Esophagus squamous epithelium (tissue), 5 donors: ENCODE measurements around the gene RPRD1A. TPM values are rescaled to one million over a fixed set of nuclear protein-coding genes. Genes with fewer than 3 reads are reported as not detected.
"Not testable (repeated sequence)": the region's sequence is repeated elsewhere in the genome, so short reads cannot be mapped to it uniquely, and the experiment has no call there.

Source experiments
- DNase-seq: peaks from one replicate; lab custom pipeline; 2025; lab: John Stamatoyannopoulos, UW
- H3K27ac ChIP-seq, 4 donors: fragments of 200-600 bp; sonication (generic); one replicate each; pipeline ENCODE4 v1.5.1; 2016 to 2019; ENCODE audit warnings: mild to moderate bottlenecking in 1 of 4
- H3K27me3 ChIP-seq, 4 donors: fragments of 200-600 bp; sonication (generic); 1 replicate in 3 of 4; 2 replicates in 1 of 4; pipeline versions ENCODE4 v1.5.1 to v1.6.0; 2017 to 2021; ENCODE audit warnings: antibody characterized with exemption in 1 of 4
- H3K36me3 ChIP-seq, 3 donors: fragments of 200-600 bp; sonication (generic); one replicate each; pipeline ENCODE4 v1.5.1; 2016 to 2019
- H3K4me1 ChIP-seq, 3 donors: fragments of 200-600 bp; sonication (generic); one replicate each; pipeline ENCODE4 v1.5.1; 2017 to 2019
- H3K4me3 ChIP-seq, 4 donors: fragments of 200-600 bp; sonication (generic); 1 replicate in 3 of 4; 2 replicates in 1 of 4; pipeline ENCODE4 v1.5.1; 2016 to 2019; ENCODE audit warnings: mild to moderate bottlenecking in 2 of 4, moderate library complexity in 1 of 4
- H3K9me3 ChIP-seq, 3 donors: fragments of 200-600 bp; sonication (generic); one replicate each; pipeline ENCODE4 v1.5.1; 2016 to 2019
- POLR2A ChIP-seq, 4 donors: fragments of 450-650 bp; IDR thresholded peaks; one replicate each; pipeline ENCODE4 v1.6.1; 2017; ENCODE audit warnings: antibody characterized with exemption in 4 of 4, mild to moderate bottlenecking in 4 of 4, moderate library complexity in 3 of 4
- WGBS, 2 donors: methylation state at CpG; one replicate each; pipeline ENCODE4 v1.1.5; 2018; 5-methylcytosine and 5-hydroxymethylcytosine counted together
- intact Hi-C: fragments of 100-400 bp; cut with DNase I; formaldehyde crosslinking; loops from one replicate; pipeline ENCODE4 v1.15.0; 2022
- total RNA-seq, 4 donors: library from RNA; depleted of rRNA; stranded (reverse); fragments of >200 nt; gene quantifications; one replicate each; pipeline ENCODE4 v1.1.0, GENCODE V29; 2016
- TF ChIP-seq, protein P1 (sequence below), 6 experiments: fragments of 450-650 bp in 4 of 6; fragments of 200-600 bp in 2 of 6; sonication (generic) in 2 of 6; IDR thresholded peaks; one replicate each; pipeline ENCODE4 v1.5.1; 2016 to 2019; ENCODE audit warnings: antibody characterized with exemption in 6 of 6, mild to moderate bottlenecking in 4 of 6, moderate library complexity in 4 of 6
- donor health status: DM: yes; HTN: yes; CAD: no.

Gene RPRD1A
- total RNA-seq, result 10 to 100 TPM; 30.3 to 54.1 (median 51.1) TPM

GRCh38 chr18:36067055-36067957 lies at the start of gene RPRD1A:
Gene RPRD1A, minus strand, starts transcription at chr18:36067559. Its CDS starts 155 bp downstream, at chr18:36067404.
- TF ChIP-seq, protein P1, sequence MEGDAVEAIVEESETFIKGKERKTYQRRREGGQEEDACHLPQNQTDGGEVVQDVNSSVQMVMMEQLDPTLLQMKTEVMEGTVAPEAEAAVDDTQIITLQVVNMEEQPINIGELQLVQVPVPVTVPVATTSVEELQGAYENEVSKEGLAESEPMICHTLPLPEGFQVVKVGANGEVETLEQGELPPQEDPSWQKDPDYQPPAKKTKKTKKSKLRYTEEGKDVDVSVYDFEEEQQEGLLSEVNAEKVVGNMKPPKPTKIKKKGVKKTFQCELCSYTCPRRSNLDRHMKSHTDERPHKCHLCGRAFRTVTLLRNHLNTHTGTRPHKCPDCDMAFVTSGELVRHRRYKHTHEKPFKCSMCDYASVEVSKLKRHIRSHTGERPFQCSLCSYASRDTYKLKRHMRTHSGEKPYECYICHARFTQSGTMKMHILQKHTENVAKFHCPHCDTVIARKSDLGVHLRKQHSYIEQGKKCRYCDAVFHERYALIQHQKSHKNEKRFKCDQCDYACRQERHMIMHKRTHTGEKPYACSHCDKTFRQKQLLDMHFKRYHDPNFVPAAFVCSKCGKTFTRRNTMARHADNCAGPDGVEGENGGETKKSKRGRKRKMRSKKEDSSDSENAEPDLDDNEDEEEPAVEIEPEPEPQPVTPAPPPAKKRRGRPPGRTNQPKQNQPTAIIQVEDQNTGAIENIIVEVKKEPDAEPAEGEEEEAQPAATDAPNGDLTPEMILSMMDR (IDR thresholded peaks at IDR 0.05), result peak in 1 of 6 experiments; percentile 24
- TF ChIP-seq POLR2A (IDR thresholded peaks at IDR 0.05), result peak in 2 of 4 donors; percentile 43 to 66
- peak; percentile 83 for DNase-seq
- 1 to 4% methylated on average over 6 to 39 of the region's 66 CpGs for WGBS, 2 donors
- no peaks in the 10 kb centered on the region for H3K9me3 ChIP-seq
- intact Hi-C loops, result no loop called here
- H3K27ac ChIP-seq, result peak within 1 kb of the TSS; percentile 86 to 96 (median 94)
- peaks cover 0 to 5% (median 0%) of the 10 kb centered on the region in 3 donors for H3K36me3 ChIP-seq
- H3K27me3 ChIP-seq, result peaks cover 0 to 5% (median 0%) of the 10 kb centered on the region in 4 donors
- H3K4me1 ChIP-seq, result peaks cover 7 to 24% (median 9%) of the 10 kb centered on the region in 3 donors
- H3K4me3 ChIP-seq, result peak within 1 kb of the TSS; percentile 60 to 97 (median 86)

DNA sequence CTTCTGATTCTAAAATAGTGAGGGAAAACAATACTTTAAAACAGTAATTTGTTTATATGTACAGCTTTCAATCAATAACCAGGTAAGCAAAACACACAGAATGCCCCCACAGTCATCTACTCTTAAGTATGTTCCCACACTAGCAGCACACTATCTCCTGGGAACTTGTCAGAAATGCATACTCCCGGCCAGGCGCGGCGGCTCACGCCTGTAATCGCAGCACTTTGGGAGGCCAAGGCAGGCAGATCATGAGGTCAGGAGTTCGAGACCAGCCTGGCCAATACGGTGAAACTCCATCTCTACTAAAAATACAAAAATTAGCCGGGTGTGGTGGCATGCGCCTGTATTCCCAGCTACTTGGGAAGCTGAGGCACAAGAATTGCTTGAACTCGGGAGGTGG lies 49.4 kb upstream of the RPRD1A start:
- intact Hi-C loops, H3K4me1 ChIP-seq, H3K27ac ChIP-seq, H3K4me3 ChIP-seq, H3K9me3 ChIP-seq, DNase-seq, H3K27me3 ChIP-seq: not testable (repeated sequence)
- 94 to 100% methylated on average over 2 to 11 of the region's 11 CpGs for WGBS, 2 donors
- H3K36me3 ChIP-seq, result peaks cover 0 to 82% (median 12%) of the 10 kb centered on the region in 3 donors

DNA sequence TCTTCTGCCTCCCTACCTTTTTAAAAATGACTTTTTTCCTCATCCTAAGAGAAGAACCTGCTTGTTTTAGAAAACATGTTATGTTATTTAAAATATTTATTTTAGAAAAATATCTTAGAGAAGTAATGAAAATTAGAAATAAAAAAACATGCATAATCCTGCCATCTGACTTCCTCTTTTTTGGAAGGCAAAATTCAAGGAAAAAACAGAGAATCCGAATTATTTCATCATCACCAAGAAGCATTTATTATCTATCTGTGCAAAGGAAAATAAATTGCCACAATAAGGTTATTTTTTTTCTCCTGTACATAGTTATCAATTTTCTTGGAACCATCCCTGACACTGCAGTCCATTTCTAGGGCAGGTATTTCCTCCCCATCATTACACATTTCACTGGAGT lies 47.4 kb upstream of the RPRD1A start:
- Histone ChIP-seq H3K36me3 (peaks cover 0 to 81% (median 18%) of the 10 kb centered on the region in 3 donors), H3K27ac (no peak overlapping the region), H3K9me3 (no peaks in the 10 kb centered on the region), H3K27me3 (no peaks in the 10 kb centered on the region), H3K4me1 (no peaks in the 10 kb centered on the region), H3K4me3 (no peak overlapping the region)
- DNase-seq, result no peak
- WGBS, 2 donors, result 81 to 83% methylated on average over 1 of the region's 1 CpG
- TF ChIP-seq, protein P1 (IDR thresholded peaks at IDR 0.05), result no peak
- no peak for TF ChIP-seq POLR2A (IDR thresholded peaks at IDR 0.05)
- intact Hi-C loops, result no loop called here

GRCh38 chr18:36114251-36114650 lies 46.9 kb upstream of the RPRD1A start:
- DNase-seq, result no peak
- no peaks in the 10 kb centered on the region for H3K27me3 ChIP-seq
- no peak overlapping the region for H3K4me3 ChIP-seq
- intact Hi-C loops, result no loop called here
- H3K9me3 ChIP-seq, result no peaks in the 10 kb centered on the region
- peaks cover 0 to 82% (median 18%) of the 10 kb centered on the region in 3 donors for H3K36me3 ChIP-seq
- 94 to 95% methylated on average over 4 of the region's 4 CpGs for WGBS, 2 donors
- H3K4me1 ChIP-seq, result peaks cover 0 to 2% (median 0%) of the 10 kb centered on the region in 3 donors
- TF ChIP-seq, protein P1 (IDR thresholded peaks at IDR 0.05), result no peak
- TF ChIP-seq POLR2A (IDR thresholded peaks at IDR 0.05), result no peak
- no peak overlapping the region for H3K27ac ChIP-seq

GRCh38 chr18:36112302-36112701 lies 44.9 kb upstream of the RPRD1A start:
- H3K36me3 ChIP-seq, result peaks cover 0 to 84% (median 18%) of the 10 kb centered on the region in 3 donors
- H3K27me3 ChIP-seq, result no peaks in the 10 kb centered on the region
- H3K27ac ChIP-seq, result no peak overlapping the region
- intact Hi-C loops, result no loop called here
- H3K9me3 ChIP-seq, result no peaks in the 10 kb centered on the region
- DNase-seq, result no peak
- no peak for TF ChIP-seq POLR2A (IDR thresholded peaks at IDR 0.05)
- TF ChIP-seq, protein P1 (IDR thresholded peaks at IDR 0.05), result no peak
- peaks cover 0 to 13% (median 0%) of the 10 kb centered on the region in 3 donors for H3K4me1 ChIP-seq
- H3K4me3 ChIP-seq, result no peak overlapping the region
